WTC11 (cell line): ENCODE results near the gene MYO5B.

ENCODE experiments used
- ATF2 ChIP-seq: sonication (generic); formaldehyde crosslinking; IDR thresholded peaks from 2 replicates; pipeline ENCODE4 v1.8.1; 2022; ENCODE audit warnings: low read depth, missing genetic modification reagents, borderline replicate concordance
- CBFB ChIP-seq: sonication (generic); formaldehyde crosslinking; IDR thresholded peaks from 2 replicates; pipeline ENCODE4 v1.8.1; 2022; ENCODE audit warnings: mild to moderate bottlenecking, low read depth, missing genetic modification reagents
- CREM ChIP-seq: sonication (generic); formaldehyde crosslinking; IDR thresholded peaks from 2 replicates; pipeline ENCODE4 v1.8.1; 2022; ENCODE audit warnings: mild to moderate bottlenecking, missing genetic modification reagents, moderate library complexity
- CTCF ChIP-seq: fragments of 200-600 bp; IDR thresholded peaks from 2 replicates; pipeline ENCODE4 v1.8.0; 2022; ENCODE audit warnings: antibody characterized with exemption
- E2F4 ChIP-seq: sonication (generic); formaldehyde crosslinking; IDR thresholded peaks from 2 replicates; pipeline ENCODE4 v1.8.1; 2022; ENCODE audit warnings: low read depth, mild to moderate bottlenecking, moderate library complexity, missing genetic modification reagents, borderline replicate concordance
- GABPB1 ChIP-seq: sonication (generic); formaldehyde crosslinking; IDR thresholded peaks from 2 replicates; pipeline ENCODE4 v1.8.1; 2023; ENCODE audit warnings: mild to moderate bottlenecking, missing genetic modification reagents
- GTF2I ChIP-seq: fragments of 250-450 bp; sonication (Bioruptor Pico); conservative IDR thresholded peaks from 2 replicates; pipeline ENCODE4 v1.4.0; 2021; ENCODE audit warnings: mild to moderate bottlenecking
- IRF1 ChIP-seq: sonication (generic); formaldehyde crosslinking; IDR thresholded peaks from 2 replicates; pipeline ENCODE4 v1.8.0; 2023; ENCODE audit warnings: missing genetic modification reagents
- KAT7 ChIP-seq: sonication (generic); formaldehyde crosslinking; IDR thresholded peaks from 2 replicates; pipeline ENCODE4 v1.8.1; 2023; ENCODE audit warnings: missing genetic modification reagents, mild to moderate bottlenecking, borderline replicate concordance
- MXD4 ChIP-seq: fragments of 250-450 bp; sonication (Bioruptor Pico); IDR thresholded peaks from 2 replicates; pipeline ENCODE4 v1.8.0; 2021; ENCODE audit warnings: mild to moderate bottlenecking, moderate library complexity, borderline replicate concordance
- SP1 ChIP-seq: sonication (generic); formaldehyde crosslinking; conservative IDR thresholded peaks from 2 replicates; pipeline ENCODE4 v1.8.1; 2022; ENCODE audit warnings: missing genetic modification reagents
- STAT6 ChIP-seq: sonication (generic); formaldehyde crosslinking; conservative IDR thresholded peaks from 2 replicates; pipeline ENCODE4 v1.8.1; 2023; ENCODE audit warnings: mild to moderate bottlenecking, low read depth, missing genetic modification reagents, moderate library complexity
- ZNF416 ChIP-seq: fragments of 250-450 bp; sonication (Bioruptor Pico); IDR thresholded peaks from 2 replicates; pipeline ENCODE4 v1.9.0; 2021; ENCODE audit warnings: mild to moderate bottlenecking, inconsistent platforms
- ZSCAN18 ChIP-seq: fragments of 250-450 bp; sonication (Bioruptor Pico); IDR thresholded peaks from 2 replicates; pipeline ENCODE4 v2.1.2; 2022; ENCODE audit warnings: mild to moderate bottlenecking, moderate library complexity

- TF ChIP-seq STAT6 (CRISPR knock-in tag), result no peak
- no peak for TF ChIP-seq E2F4
- no peak for TF ChIP-seq CTCF
- TF ChIP-seq GTF2I (CRISPR knock-in tag), result no peak
- TF ChIP-seq ZNF416 (CRISPR knock-in tag), result no peak
- TF ChIP-seq CREM (CRISPR knock-in tag), result no peak
- no peak for TF ChIP-seq ATF2 (CRISPR knock-in tag)
- no peak for TF ChIP-seq MXD4 (CRISPR knock-in tag)
- TF ChIP-seq SP1, result no peak
- no peak for TF ChIP-seq CBFB (CRISPR knock-in tag)
- TF ChIP-seq ZSCAN18 (CRISPR knock-in tag), result no peak
- TF ChIP-seq IRF1 (CRISPR knock-in tag), result no peak
- TF ChIP-seq KAT7, result no peak
- no peak for TF ChIP-seq GABPB1 (CRISPR knock-in tag)
Observed at GRCh38 chr18:49880661-49881060, 314.3 kb downstream of the MYO5B start.
